ENCODE measurements around the gene ZNF107. TPM values are rescaled to one million over a fixed set of nuclear protein-coding genes. Genes with fewer than 3 reads are reported as not detected.
A peak's percentile ranks its signal among the peaks of the same experiment; 100 is the strongest.

ZNF107 gene
- total RNA-seq, 1 donor from 2014 or later: 0.85 TPM

GRCh38 chr7:64626083-64626469, 39.9 kb upstream of the ZNF107 start:
- peaks cover 0 to 3% of the 10 kb centered on the region in 2 donors for H3K4me1 ChIP-seq
- H3K9me3 ChIP-seq: no peaks in the 10 kb centered on the region
- no peak overlapping the region for H3K27ac ChIP-seq
- no peak for DNase-seq (ENCODE audit: low spot score in 2 of 2)
- H3K27me3 ChIP-seq: no peaks in the 10 kb centered on the region
- H3K4me3 ChIP-seq: no peak overlapping the region
- H3K36me3 ChIP-seq: no peaks in the 10 kb centered on the region
- TF ChIP-seq CTCF (IDR thresholded peaks at IDR 0.05): no peak
- intact Hi-C loops (cut with DNase I): no loop called here

DNA sequence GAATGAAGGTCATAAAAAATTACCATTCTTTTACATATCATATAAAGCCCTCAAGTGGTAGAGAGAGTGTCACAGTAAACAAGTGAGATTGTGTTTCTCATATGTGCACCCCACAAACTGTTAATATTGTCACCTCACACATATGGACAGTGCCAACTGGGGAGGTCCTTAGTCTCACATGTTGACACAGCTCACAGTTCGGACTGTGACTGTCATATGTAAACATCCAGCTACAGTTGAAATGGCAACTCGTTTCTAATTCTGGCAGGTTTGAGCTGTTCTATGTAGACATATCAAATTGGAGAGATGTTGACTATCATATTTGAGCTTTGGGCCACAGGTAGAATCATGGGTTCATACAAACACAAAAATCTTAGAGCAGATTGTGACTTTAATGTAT, 39.4 kb upstream of the ZNF107 start:
- no peaks in the 10 kb centered on the region for H3K27me3 ChIP-seq
- intact Hi-C loops (cut with DNase I): no loop called here
- DNase-seq (ENCODE audit: low spot score in 2 of 2): no peak

DNA sequence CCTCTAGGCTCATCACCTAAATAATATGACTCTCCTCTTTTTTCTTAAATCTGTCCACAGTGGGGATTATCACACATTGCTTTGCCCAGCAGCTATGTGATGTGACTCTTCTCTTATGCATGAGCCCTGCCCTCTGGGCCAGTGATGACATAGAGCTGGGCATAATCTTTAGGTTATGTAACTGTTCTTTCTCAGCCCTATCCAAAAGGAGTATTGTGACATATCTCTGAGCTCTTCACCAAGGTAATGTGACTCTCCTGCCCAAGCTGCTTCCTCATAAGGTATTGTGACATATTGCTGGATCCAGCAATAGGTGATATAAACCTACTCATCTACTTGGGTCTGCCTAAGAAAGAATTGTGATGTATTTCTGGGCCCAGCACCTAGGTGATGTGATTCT, 37.7 kb upstream of the ZNF107 start:
- H3K36me3 ChIP-seq: no peaks in the 10 kb centered on the region
- intact Hi-C loops (cut with DNase I): no loop called here
- H3K4me1 ChIP-seq: peaks cover 0 to 3% of the 10 kb centered on the region in 2 donors
- H3K4me3 ChIP-seq: no peak overlapping the region
- no peak for TF ChIP-seq CTCF (IDR thresholded peaks at IDR 0.05)
- no peak overlapping the region for H3K27ac ChIP-seq
- no peaks in the 10 kb centered on the region for H3K27me3 ChIP-seq
- H3K9me3 ChIP-seq: no peaks in the 10 kb centered on the region
- no peak for DNase-seq (ENCODE audit: low spot score in 2 of 2)

More for the DNA sequence above, 39.4 kb upstream of the ZNF107 start:
- no peak for TF ChIP-seq CTCF (IDR thresholded peaks at IDR 0.05)
- no peak overlapping the region for H3K4me3 ChIP-seq
- no peak overlapping the region for H3K27ac ChIP-seq
- H3K4me1 ChIP-seq: peaks cover 0 to 3% of the 10 kb centered on the region in 2 donors
- no peaks in the 10 kb centered on the region for H3K9me3 ChIP-seq
- no peaks in the 10 kb centered on the region for H3K36me3 ChIP-seq

GRCh38 chr7:64628721-64629120, 37.2 kb upstream of the ZNF107 start:
- H3K4me3 ChIP-seq: no peak overlapping the region
- DNase-seq (ENCODE audit: low spot score in 2 of 2): no peak
- no peaks in the 10 kb centered on the region for H3K36me3 ChIP-seq
- intact Hi-C loops (cut with DNase I): no loop called here
- no peak for TF ChIP-seq CTCF (IDR thresholded peaks at IDR 0.05)
- peaks cover 0 to 3% of the 10 kb centered on the region in 2 donors for H3K4me1 ChIP-seq
- H3K27me3 ChIP-seq: no peaks in the 10 kb centered on the region
- H3K27ac ChIP-seq: no peak overlapping the region
- no peaks in the 10 kb centered on the region for H3K9me3 ChIP-seq

DNA sequence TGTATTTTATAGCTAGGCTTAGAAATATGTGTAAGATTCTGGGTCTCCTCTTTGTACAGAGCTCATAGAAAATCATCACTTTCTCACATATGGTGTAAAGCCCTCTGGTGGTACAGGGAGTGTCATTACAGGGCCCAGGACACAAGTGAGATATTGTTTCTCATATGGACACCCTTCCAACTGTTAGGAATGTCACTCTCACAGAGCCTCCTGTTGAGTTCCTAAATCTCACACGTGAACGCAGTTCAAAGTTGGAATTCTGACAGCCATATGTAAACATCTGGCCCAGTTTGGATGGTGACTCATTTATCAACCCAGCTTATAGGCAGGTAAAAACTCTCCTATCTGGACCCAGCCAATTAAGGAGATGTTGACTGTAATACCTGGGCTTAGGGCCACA, 35.4 kb upstream of the ZNF107 start:
- no peak overlapping the region for H3K4me3 ChIP-seq
- intact Hi-C loops (cut with DNase I): no loop called here
- peak in 2 of 3 experiments; percentile 18 to 45 for TF ChIP-seq CTCF (IDR thresholded peaks at IDR 0.05)
- H3K27ac ChIP-seq: no peak overlapping the region
- no peaks in the 10 kb centered on the region for H3K36me3 ChIP-seq
- H3K9me3 ChIP-seq: no peaks in the 10 kb centered on the region
- no peak for DNase-seq (ENCODE audit: low spot score in 2 of 2)
- H3K4me1 ChIP-seq: peaks cover 0 to 1% of the 10 kb centered on the region in 2 donors
- no peaks in the 10 kb centered on the region for H3K27me3 ChIP-seq

GRCh38 chr7:64632029-64632428, 33.9 kb upstream of the ZNF107 start:
- no peaks in the 10 kb centered on the region for H3K9me3 ChIP-seq
- H3K4me1 ChIP-seq: no peaks in the 10 kb centered on the region
- H3K36me3 ChIP-seq: no peaks in the 10 kb centered on the region
- no peak overlapping the region for H3K4me3 ChIP-seq
- intact Hi-C loops (cut with DNase I): no loop called here
- TF ChIP-seq CTCF (IDR thresholded peaks at IDR 0.05): no peak
- no peak overlapping the region for H3K27ac ChIP-seq
- DNase-seq (ENCODE audit: low spot score in 2 of 2): no peak
- H3K27me3 ChIP-seq: no peaks in the 10 kb centered on the region

Data from ascending aorta (tissue), 2 donors.